ENCODE results near the gene SH2D6. TPM values are rescaled to one million over a fixed set of nuclear protein-coding genes. Genes with fewer than 3 reads are reported as not detected.

Gene SH2D6
- polyA plus RNA-seq, 1 donor from 2014 or later, result not detected

DNA sequence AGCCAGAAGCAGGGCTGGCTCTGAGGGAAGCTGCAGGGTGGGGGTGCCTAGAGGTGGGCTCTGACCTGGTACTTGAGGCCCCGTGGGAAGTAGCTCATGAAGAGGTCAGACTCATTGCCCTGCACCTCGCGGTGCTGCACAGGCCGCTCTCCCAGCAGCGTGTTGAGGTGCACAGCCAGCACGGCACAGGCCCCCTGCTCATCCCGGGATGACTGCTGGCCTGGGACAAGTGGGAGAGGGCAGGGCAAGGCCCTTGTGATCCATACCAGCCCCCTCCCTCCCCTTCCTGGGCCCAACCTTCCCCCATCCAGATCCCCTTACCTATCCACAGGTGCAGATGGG, 17.1 kb upstream of the SH2D6 start:
- H3K9me3 ChIP-seq (ENCODE audit: low read length), result no peaks in the 10 kb centered on the region
- H3K79me2 ChIP-seq (replicated peaks; ENCODE audit: insufficient read depth, low read length), result no peaks in the 10 kb centered on the region
- no peaks in the 10 kb centered on the region for H4K20me1 ChIP-seq (ENCODE audit: insufficient read depth)
- H3F3A ChIP-seq (ENCODE audit: insufficient read depth, low read length, poor library complexity, severe bottlenecking), result no peaks in the 10 kb centered on the region
- H3K36me3 ChIP-seq (ENCODE audit: insufficient read depth, low read length), result no peaks in the 10 kb centered on the region
- no peaks in the 10 kb centered on the region for H3K27me3 ChIP-seq (ENCODE audit: insufficient read depth, low read depth, low read length)
- H3K4me3 ChIP-seq (ENCODE audit: low read length), result no peak overlapping the region
- no peak overlapping the region for H3K27ac ChIP-seq (ENCODE audit: low read length)
- no peak overlapping the region for H3K9ac ChIP-seq (ENCODE audit: low read length)
- no peak overlapping the region for H3K4me2 ChIP-seq (ENCODE audit: low read length)
- H3K9me2 ChIP-seq (ENCODE audit: insufficient read depth, low read length), result no peaks in the 10 kb centered on the region
- H2AFZ ChIP-seq (ENCODE audit: low read depth, low read length), result no peak overlapping the region
- TF ChIP-seq POLR2AphosphoS5 (IDR thresholded peaks at IDR 0.05) (no peak), REST (IDR thresholded peaks at IDR 0.05; ENCODE audit: borderline replicate concordance) (no peak), RAD21 (conservative IDR thresholded peaks at IDR 0.05) (no peak), SMC3 (conservative IDR thresholded peaks at IDR 0.05; ENCODE audit: poor library complexity) (no peak), EZH2 (IDR thresholded peaks at IDR 0.05; ENCODE audit: borderline replicate concordance, insufficient read depth, low read length, poor library complexity, severe bottlenecking) (no peak)

DNA sequence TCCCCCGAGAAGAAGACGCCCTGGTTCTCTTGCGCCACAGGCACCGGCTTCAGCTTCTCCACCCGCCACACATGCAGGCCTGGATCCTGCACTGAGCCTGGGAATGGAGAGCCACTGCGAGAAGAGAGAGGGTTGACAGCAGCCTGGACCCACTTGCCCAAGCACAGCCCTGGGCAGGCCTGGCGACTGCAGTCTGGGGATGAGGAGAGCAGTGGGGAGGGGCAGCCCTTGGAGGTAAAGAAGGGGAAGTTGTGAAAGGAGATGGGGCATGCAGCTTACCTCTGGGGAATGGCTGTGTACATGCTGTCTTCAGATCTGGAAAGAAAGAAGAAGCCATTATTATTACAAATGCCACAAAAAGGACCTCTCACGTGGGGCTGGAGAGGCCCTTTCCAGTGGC, 16.7 kb upstream of the SH2D6 start:
- no peaks in the 10 kb centered on the region for H3F3A ChIP-seq (ENCODE audit: insufficient read depth, low read length, poor library complexity, severe bottlenecking)
- H3K4me3 ChIP-seq (ENCODE audit: low read length), result no peak overlapping the region
- H3K36me3 ChIP-seq (ENCODE audit: insufficient read depth, low read length), result no peaks in the 10 kb centered on the region
- no peaks in the 10 kb centered on the region for H3K79me2 ChIP-seq (replicated peaks; ENCODE audit: insufficient read depth, low read length)
- no peak overlapping the region for H3K4me2 ChIP-seq (ENCODE audit: low read length)
- TF ChIP-seq RAD21 (conservative IDR thresholded peaks at IDR 0.05), result no peak
- TF ChIP-seq MXI1 (conservative IDR thresholded peaks at IDR 0.05; ENCODE audit: poor library complexity, severe bottlenecking), result no peak
- TF ChIP-seq REST (IDR thresholded peaks at IDR 0.05; ENCODE audit: borderline replicate concordance), result no peak
- no peak for TF ChIP-seq TAF1 (IDR thresholded peaks at IDR 0.05; ENCODE audit: low read depth)
- no peak for TF ChIP-seq CTCF (IDR thresholded peaks at IDR 0.05; ENCODE audit: poor library complexity, severe bottlenecking)
- no peak for TF ChIP-seq POLR2AphosphoS5 (IDR thresholded peaks at IDR 0.05)
- TF ChIP-seq EP300 (conservative IDR thresholded peaks at IDR 0.05; ENCODE audit: poor library complexity, severe bottlenecking), result no peak
- no peak for TF ChIP-seq EZH2 (IDR thresholded peaks at IDR 0.05; ENCODE audit: borderline replicate concordance, insufficient read depth, low read length, poor library complexity, severe bottlenecking)
- no peak for TF ChIP-seq SMC3 (conservative IDR thresholded peaks at IDR 0.05; ENCODE audit: poor library complexity)
- H4K20me1 ChIP-seq (ENCODE audit: insufficient read depth), result no peaks in the 10 kb centered on the region
- no peaks in the 10 kb centered on the region for H3K27me3 ChIP-seq (ENCODE audit: insufficient read depth, low read depth, low read length)
- H3K9me2 ChIP-seq (ENCODE audit: insufficient read depth, low read length), result no peaks in the 10 kb centered on the region
- no peak overlapping the region for H3K9ac ChIP-seq (ENCODE audit: low read length)
- no peak overlapping the region for H3K27ac ChIP-seq (ENCODE audit: low read length)
- no peaks in the 10 kb centered on the region for H3K9me3 ChIP-seq (ENCODE audit: low read length)
- no peak overlapping the region for H2AFZ ChIP-seq (ENCODE audit: low read depth, low read length)
